IMR-90 (cell line): Measurements from ENCODE around the gene OPA3. TPM values are rescaled to one million over a fixed set of nuclear protein-coding genes. Genes with fewer than 3 reads are reported as not detected.
A peak's percentile ranks its signal among the peaks of the same experiment; 100 is the strongest.

ENCODE experiments used
- ATAC-seq: fragments of 200-7000 bp; cut with Tn5 transposase; 2 replicates; pipeline ENCODE4 v1.9.1; 2020; ENCODE audit warnings: low read depth, mild to moderate bottlenecking, moderate library complexity
- BruUV-seq: library from RNA; stranded (reverse); fragments of 400-500 nt; replicated peaks from 2 replicates; lab custom pipeline; 2021; lab: Mats Ljungman, UMichigan
- CTCF ChIA-PET: fragments of 300-600 bp; formaldehyde crosslinking; extraction: SDS; loops from one replicate; lab custom pipeline; 2021; ENCODE audit warnings: antibody characterized with exemption; lab: Yijun Ruan, JAX
- POLR2A ChIA-PET: fragments of 300-600 bp; sonication (Branson Sonifier 250); formaldehyde crosslinking; loops from one replicate; lab custom pipeline; 2022; ENCODE audit warnings: antibody characterized with exemption; ENCODE audit not compliant: unreplicated experiment; lab: Charles Lee
- DNase-seq: peaks from one replicate; pipeline ENCODE4 v3.0.0; 2013
- H2AFZ ChIP-seq: replicated peaks from 2 replicates; pipeline ENCODE3; 2013; ENCODE audit warnings: low read length, mild to moderate bottlenecking; ENCODE audit not compliant: poor library complexity
- H2AK5ac ChIP-seq: 2 replicates; pipeline ENCODE4 v1.6.1; 2013; ENCODE audit warnings: low read depth, low read length, inconsistent platforms
- H2AK9ac ChIP-seq: replicated peaks from 2 replicates; pipeline ENCODE3; 2013; ENCODE audit warnings: mild to moderate bottlenecking, low read depth, low read length, moderate library complexity; ENCODE audit not compliant: poor library complexity
- H2BK120ac ChIP-seq: 2 replicates; pipeline ENCODE4 v1.6.1; 2013; ENCODE audit warnings: low read depth, low read length, inconsistent platforms
- H2BK15ac ChIP-seq: 3 replicates; pipeline ENCODE4 v1.6.1; 2013; ENCODE audit warnings: low read depth, low read length, inconsistent platforms
- H2BK20ac ChIP-seq: 2 replicates; pipeline ENCODE4 v1.6.1; 2013; ENCODE audit warnings: low read depth, mild to moderate bottlenecking, inconsistent platforms, low read length, moderate library complexity
- H2BK5ac ChIP-seq: 2 replicates; pipeline ENCODE4 v1.6.1; 2013; ENCODE audit warnings: mild to moderate bottlenecking, low read depth, low read length, inconsistent platforms; ENCODE audit not compliant: poor library complexity, severe bottlenecking
- H3K14ac ChIP-seq: replicated peaks from 2 replicates; pipeline ENCODE4 v1.6.1; 2013; ENCODE audit warnings: low read depth, low read length, inconsistent platforms
- H3K18ac ChIP-seq: 2 replicates; pipeline ENCODE4 v1.6.1; 2013; ENCODE audit warnings: low read depth, low read length, control low read depth
- H3K23ac ChIP-seq: 2 replicates; pipeline ENCODE4 v1.6.1; 2013; ENCODE audit warnings: low read depth, low read length, inconsistent platforms
- H3K27ac ChIP-seq: 2 replicates; pipeline ENCODE4 v1.5.1; 2013; ENCODE audit warnings: mild to moderate bottlenecking, control low read depth, low read length; ENCODE audit not compliant: insufficient read depth
- H3K27me3 ChIP-seq: 2 replicates; pipeline ENCODE4 v1.6.1; 2013; ENCODE audit warnings: low read length; ENCODE audit not compliant: control insufficient read depth, insufficient read depth
- H3K36me3 ChIP-seq: 2 replicates; pipeline ENCODE4 v1.6.1; 2013; ENCODE audit warnings: low read length, mixed read lengths; ENCODE audit not compliant: control insufficient read depth, insufficient read depth
- H3K4ac ChIP-seq: 2 replicates; pipeline ENCODE4 v1.6.1; 2013; ENCODE audit warnings: low read depth, low read length, inconsistent platforms
- H3K4me1 ChIP-seq: 2 replicates; pipeline ENCODE4 v1.6.1; 2013; ENCODE audit warnings: low read length, mixed read lengths; ENCODE audit not compliant: control insufficient read depth, insufficient read depth
- H3K4me2 ChIP-seq: 2 replicates; pipeline ENCODE4 v1.6.1; 2013; ENCODE audit warnings: low read depth, mild to moderate bottlenecking, control low read depth, low read length, moderate library complexity
- H3K4me3 ChIP-seq: 2 replicates; pipeline ENCODE4 v1.5.1; 2013; ENCODE audit warnings: low read depth, mild to moderate bottlenecking, control low read depth, low read length, moderate library complexity; ENCODE audit not compliant: insufficient read depth
- H3K56ac ChIP-seq: 2 replicates; pipeline ENCODE4 v1.6.1; 2013; ENCODE audit warnings: low read length, inconsistent platforms; ENCODE audit not compliant: insufficient read depth; ENCODE audit errors: extremely low read depth
- H3K79me1 ChIP-seq, 2 experiments: 2 replicates each; pipeline ENCODE4 v1.6.1; 2013; ENCODE audit warnings: low read length in 2 of 2, inconsistent platforms in 1 of 2, low read depth in 1 of 2
- H3K9ac ChIP-seq: 2 replicates; pipeline ENCODE4 v1.6.1; 2013; ENCODE audit warnings: low read depth, low read length, control low read depth
- H3K9me1 ChIP-seq: 2 replicates; pipeline ENCODE4 v1.6.1; 2013; ENCODE audit warnings: low read length, inconsistent platforms; ENCODE audit not compliant: insufficient read depth
- H3K9me3 ChIP-seq: 2 replicates; pipeline ENCODE4 v1.6.1; 2013; ENCODE audit warnings: low read length; ENCODE audit not compliant: control insufficient read depth, insufficient read depth
- H4K20me1 ChIP-seq: 2 replicates; pipeline ENCODE4 v1.6.1; 2013; ENCODE audit warnings: low read length, inconsistent platforms; ENCODE audit not compliant: insufficient read depth
- H4K5ac ChIP-seq: 2 replicates; pipeline ENCODE4 v1.6.1; 2013; ENCODE audit warnings: mild to moderate bottlenecking, low read depth, low read length, control low read depth
- H4K8ac ChIP-seq, 2 experiments: 2 replicates each; pipeline ENCODE4 v1.6.1; 2013; ENCODE audit warnings: low read depth in 2 of 2, low read length in 2 of 2, control low read depth in 1 of 2, inconsistent platforms in 1 of 2
- H4K91ac ChIP-seq: 2 replicates; pipeline ENCODE4 v1.6.1; 2013; ENCODE audit warnings: low read depth, low read length, inconsistent platforms; ENCODE audit not compliant: insufficient read depth
- BHLHE40 ChIP-seq: fragments of 150-350 bp; IDR thresholded peaks from 2 replicates; pipeline ENCODE4 v1.6.1; 2016; ENCODE audit warnings: mild to moderate bottlenecking, low read depth, low read length
- CEBPB ChIP-seq: IDR thresholded peaks from 2 replicates; pipeline ENCODE4 v1.6.1; 2012; ENCODE audit warnings: low read depth, low read length, improper control_type of control experiment
- CHD1 ChIP-seq: IDR thresholded peaks from 2 replicates; pipeline ENCODE4 v1.6.1; 2012; ENCODE audit warnings: low read depth, low read length, improper control_type of control experiment
- FOS ChIP-seq: fragments of 150-350 bp; IDR thresholded peaks from 2 replicates; pipeline ENCODE4 v1.6.1; 2016; ENCODE audit warnings: low read depth, low read length
- MAFK ChIP-seq: IDR thresholded peaks from 2 replicates; pipeline ENCODE4 v1.6.1; 2012; ENCODE audit warnings: low read depth, low read length, improper control_type of control experiment
- MAZ ChIP-seq: IDR thresholded peaks from 2 replicates; pipeline ENCODE4 v1.6.1; 2012; ENCODE audit warnings: low read depth, mild to moderate bottlenecking, low read length, improper control_type of control experiment, moderate library complexity, borderline replicate concordance
- MXI1 ChIP-seq: IDR thresholded peaks from 2 replicates; pipeline ENCODE4 v1.6.1; 2012; ENCODE audit warnings: low read depth, mild to moderate bottlenecking, low read length, moderate library complexity, borderline replicate concordance
- NFE2L2 ChIP-seq: fragments of 150-350 bp; IDR thresholded peaks from 2 replicates; pipeline ENCODE4 v1.6.1; 2016; ENCODE audit warnings: low read depth, mild to moderate bottlenecking, low read length
- POLR2A ChIP-seq: IDR thresholded peaks from 2 replicates; pipeline ENCODE4 v1.6.1; 2012; ENCODE audit warnings: mild to moderate bottlenecking, low read depth, low read length
- RAD21 ChIP-seq: IDR thresholded peaks from 2 replicates; pipeline ENCODE4 v1.6.1; 2012; ENCODE audit warnings: low read length, improper control_type of control experiment
- RCOR1 ChIP-seq: IDR thresholded peaks from 2 replicates; pipeline ENCODE4 v1.6.1; 2012; ENCODE audit warnings: mild to moderate bottlenecking, low read length, improper control_type of control experiment; ENCODE audit not compliant: insufficient replicate concordance
- RFX5 ChIP-seq: IDR thresholded peaks from 2 replicates; pipeline ENCODE4 v1.8.0; 2012; ENCODE audit warnings: low read depth, mild to moderate bottlenecking, low read length, moderate library complexity
- SMC3 ChIP-seq: fragments of 150-350 bp; IDR thresholded peaks from 2 replicates; pipeline ENCODE4 v1.6.1; 2016; ENCODE audit warnings: low read depth, mild to moderate bottlenecking, antibody characterized with exemption, low read length, moderate library complexity
- WGBS, 2 experiments: methylation state at CpG; one replicate each; pipeline versions ENCODE4 v1.1.5 to v1.1.7; 2013; ENCODE audit warnings: missing lambda C conversion rate in 2 of 2; ENCODE audit not compliant: insufficient read length in 1 of 2; ENCODE audit errors: extremely low coverage in 2 of 2; 5-methylcytosine and 5-hydroxymethylcytosine counted together
- dilution Hi-C: fragments of 300-500 bp; cut with HindIII; formaldehyde crosslinking; loops from one replicate; pipeline ENCODE4 v1.14.3; 2018; ENCODE audit warnings: low sequenced_read_pairs; ENCODE audit not compliant: unreplicated experiment
- in situ Hi-C: fragments of 300-500 bp; cut with MboI; formaldehyde crosslinking; loops from 3 replicates; pipeline ENCODE4 v1.14.3; 2019; ENCODE audit warnings: low sequenced_read_pairs, inconsistent platforms, mixed read lengths
- intact Hi-C: fragments of 100-400 bp; cut with micrococcal nuclease; formaldehyde crosslinking; loops from 2 replicates; pipeline ENCODE4 v1.10.0; 2022
- polyA plus RNA-seq, 3 experiments: library from polyadenylated mRNA; depleted of rRNA; stranded (reverse); fragments of >200 nt; gene quantifications; 2 replicates each; pipeline ENCODE4 v1.2.3, GENCODE V29; 2012; ENCODE audit warnings: low replicate concordance in 1 of 3
- total RNA-seq: library from RNA; depleted of rRNA; stranded (reverse); fragments of >200 nt; gene quantifications from 2 replicates; pipeline ENCODE4 v1.2.3, GENCODE V29; 2012
- TF ChIP-seq, protein P1 (sequence below): conservative IDR thresholded peaks from 2 replicates; pipeline ENCODE4 v1.5.1; 2012; ENCODE audit warnings: mild to moderate bottlenecking, low read depth, low read length, improper control_type of control experiment
- TF ChIP-seq, protein P2 (sequence below): fragments of 150-350 bp; IDR thresholded peaks from 2 replicates; pipeline ENCODE4 v1.6.1; 2017; ENCODE audit warnings: mild to moderate bottlenecking, antibody characterized with exemption, low read length, low read depth
- TF ChIP-seq, protein P3 (sequence below): fragments of 150-350 bp; IDR thresholded peaks from 2 replicates; pipeline ENCODE4 v1.6.1; 2016; ENCODE audit warnings: low read depth, mild to moderate bottlenecking, low read length, moderate library complexity, borderline replicate concordance

OPA3 gene
- total and polyA plus RNA-seq, 2 of the 4 experiments (the other 2 are of a cell fraction), result 5.2 to 9.6 TPM

DNA sequence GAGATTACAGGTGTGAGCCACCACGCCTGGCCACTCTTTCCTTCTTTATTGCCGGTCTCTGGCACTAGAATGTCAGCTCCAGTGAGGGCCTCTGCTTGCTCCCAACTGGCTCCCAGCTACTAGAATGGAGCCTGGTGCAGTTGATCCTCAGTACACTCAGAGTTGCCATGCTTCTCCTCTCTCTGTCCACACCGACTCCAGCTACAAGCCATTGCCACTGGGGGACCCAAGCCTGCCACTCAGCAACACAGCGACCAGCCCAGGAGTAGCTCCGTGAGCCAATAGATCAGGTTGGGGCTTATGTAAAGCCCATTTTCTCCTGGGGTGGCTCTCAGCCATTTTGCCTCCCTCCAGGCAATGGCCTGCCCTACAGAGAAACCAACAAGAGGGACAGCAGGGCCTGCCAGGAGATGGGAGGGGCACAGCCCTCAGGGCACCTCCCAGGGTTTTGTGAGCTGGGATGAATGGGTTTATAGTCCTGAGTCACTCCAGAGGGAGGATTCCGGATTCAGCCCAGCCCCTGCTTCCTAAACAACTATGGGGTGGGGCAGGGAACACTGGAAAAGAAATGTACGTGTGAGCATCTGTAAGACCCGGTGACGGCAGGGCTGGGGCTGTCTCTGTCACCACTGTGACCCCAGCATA is 36.5 kb downstream of the OPA3 start:
- TF ChIP-seq RFX5 (no peak), BHLHE40 (no peak), POLR2A (no peak), MAZ (no peak), NFE2L2 (no peak), RCOR1 (no peak), CHD1 (no peak), MXI1 (no peak), FOS (no peak), MAFK (no peak), SMC3 (no peak), RAD21 (no peak), CEBPB (no peak)
- TF ChIP-seq, protein P1, sequence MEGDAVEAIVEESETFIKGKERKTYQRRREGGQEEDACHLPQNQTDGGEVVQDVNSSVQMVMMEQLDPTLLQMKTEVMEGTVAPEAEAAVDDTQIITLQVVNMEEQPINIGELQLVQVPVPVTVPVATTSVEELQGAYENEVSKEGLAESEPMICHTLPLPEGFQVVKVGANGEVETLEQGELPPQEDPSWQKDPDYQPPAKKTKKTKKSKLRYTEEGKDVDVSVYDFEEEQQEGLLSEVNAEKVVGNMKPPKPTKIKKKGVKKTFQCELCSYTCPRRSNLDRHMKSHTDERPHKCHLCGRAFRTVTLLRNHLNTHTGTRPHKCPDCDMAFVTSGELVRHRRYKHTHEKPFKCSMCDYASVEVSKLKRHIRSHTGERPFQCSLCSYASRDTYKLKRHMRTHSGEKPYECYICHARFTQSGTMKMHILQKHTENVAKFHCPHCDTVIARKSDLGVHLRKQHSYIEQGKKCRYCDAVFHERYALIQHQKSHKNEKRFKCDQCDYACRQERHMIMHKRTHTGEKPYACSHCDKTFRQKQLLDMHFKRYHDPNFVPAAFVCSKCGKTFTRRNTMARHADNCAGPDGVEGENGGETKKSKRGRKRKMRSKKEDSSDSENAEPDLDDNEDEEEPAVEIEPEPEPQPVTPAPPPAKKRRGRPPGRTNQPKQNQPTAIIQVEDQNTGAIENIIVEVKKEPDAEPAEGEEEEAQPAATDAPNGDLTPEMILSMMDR, result no peak
- TF ChIP-seq, protein P2, sequence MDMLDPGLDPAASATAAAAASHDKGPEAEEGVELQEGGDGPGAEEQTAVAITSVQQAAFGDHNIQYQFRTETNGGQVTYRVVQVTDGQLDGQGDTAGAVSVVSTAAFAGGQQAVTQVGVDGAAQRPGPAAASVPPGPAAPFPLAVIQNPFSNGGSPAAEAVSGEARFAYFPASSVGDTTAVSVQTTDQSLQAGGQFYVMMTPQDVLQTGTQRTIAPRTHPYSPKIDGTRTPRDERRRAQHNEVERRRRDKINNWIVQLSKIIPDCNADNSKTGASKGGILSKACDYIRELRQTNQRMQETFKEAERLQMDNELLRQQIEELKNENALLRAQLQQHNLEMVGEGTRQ, result no peak
- TF ChIP-seq, protein P3, sequence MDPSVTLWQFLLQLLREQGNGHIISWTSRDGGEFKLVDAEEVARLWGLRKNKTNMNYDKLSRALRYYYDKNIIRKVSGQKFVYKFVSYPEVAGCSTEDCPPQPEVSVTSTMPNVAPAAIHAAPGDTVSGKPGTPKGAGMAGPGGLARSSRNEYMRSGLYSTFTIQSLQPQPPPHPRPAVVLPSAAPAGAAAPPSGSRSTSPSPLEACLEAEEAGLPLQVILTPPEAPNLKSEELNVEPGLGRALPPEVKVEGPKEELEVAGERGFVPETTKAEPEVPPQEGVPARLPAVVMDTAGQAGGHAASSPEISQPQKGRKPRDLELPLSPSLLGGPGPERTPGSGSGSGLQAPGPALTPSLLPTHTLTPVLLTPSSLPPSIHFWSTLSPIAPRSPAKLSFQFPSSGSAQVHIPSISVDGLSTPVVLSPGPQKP, result no peak
- POLR2A ChIA-PET, result no interaction called here
- Histone ChIP-seq H4K5ac (no peak overlapping the region), H2AFZ (no peak overlapping the region), H3K36me3 (peaks cover 3% of the 10 kb centered on the region), H3K27me3 (no peaks in the 10 kb centered on the region), H2BK120ac (no peak overlapping the region), H2AK5ac (no peak overlapping the region), H3K4me3 (no peak overlapping the region), H3K4me2 (no peak overlapping the region), H3K27ac (no peak overlapping the region), H3K23ac (no peak overlapping the region), H3K79me1 (peaks cover 0 to under 1% of the 10 kb centered on the region in 2 experiments; a peak in 2 of 4 replicates), H3K4me1 (0 out of 2 replicates have a peak, but pooled peaks cover 2% of the 10 kb centered on the region), H4K8ac (no peak overlapping the region), H4K91ac (no peak overlapping the region), H3K9me3 (no peaks in the 10 kb centered on the region), H3K18ac (no peak overlapping the region), H2AK9ac (peak overlapping the region; percentile 95), H2BK5ac (no peak overlapping the region), H3K14ac (no peak overlapping the region), H2BK20ac (no peak overlapping the region), H4K20me1 (no peaks in the 10 kb centered on the region), H3K9ac (no peak overlapping the region), H3K4ac (no peak overlapping the region), H3K9me1 (no peaks in the 10 kb centered on the region), H2BK15ac (no peak overlapping the region), H3K56ac (no peak overlapping the region)
- 96% methylated on average over 3 of the region's 9 CpGs; no CpG with 5 or more reads in 1 of the 2 experiments for WGBS, 2 experiments
- CTCF ChIA-PET, result no interaction called here
- ATAC-seq (0 out of 2 replicates have a peak, but pooled peaks have one; percentile 48), DNase-seq (peak; percentile 18)
- dilution Hi-C loops, result no loop called here
- intact Hi-C loops, result no loop called here
- no TSS peak for BruUV-seq
- in situ Hi-C loops, result no loop called here
